ENCODE results near the gene PLAGL2.

GRCh38 chr20:32244959-32245358 lies 37.4 kb upstream of the PLAGL2 start:
- no peak for TF ChIP-seq CTCF (IDR thresholded peaks at IDR 0.05)
- TF ChIP-seq POLR2A (IDR thresholded peaks at IDR 0.05) = no peak

Measured in uterus (tissue), 2 donors.